Left hindlimb (tissue), 1 donor: ENCODE measurements around the gene TBX3.

Experiments
- DNase-seq: peaks from one replicate; pipeline ENCODE4 v3.0.0-alpha.2; 2018

The TBX3 gene

GRCh38 chr12:114682106-114682784 is 1.7 kb downstream of the TBX3 start:
- no peak for DNase-seq

GRCh38 chr12:114681116-114681871 is 2.7 kb downstream of the TBX3 start:
- no peak for DNase-seq

GRCh38 chr12:114680604-114681069 is 3.3 kb downstream of the TBX3 start:
- no peak for DNase-seq

GRCh38 chr12:114679942-114680341 is 4.0 kb downstream of the TBX3 start:
- DNase-seq, result no peak

GRCh38 chr12:114679452-114679875 is 4.5 kb downstream of the TBX3 start:
- DNase-seq, result no peak

GRCh38 chr12:114678718-114679117 is 5.3 kb downstream of the TBX3 start:
- no peak for DNase-seq

- no peak for DNase-seq
These were observed 5.9 kb downstream of the TBX3 start for GRCh38 chr12:114678028-114678427.

- DNase-seq, result no peak
These were observed 7.7 kb downstream of the TBX3 start for GRCh38 chr12:114676142-114676741.

- peak; percentile 29 for DNase-seq
These were observed 9.5 kb downstream of the TBX3 start for GRCh38 chr12:114674251-114675047.

- DNase-seq, result no peak
These were observed 10.1 kb downstream of the TBX3 start for GRCh38 chr12:114673901-114674250.

GRCh38 chr12:114673169-114673833 is 10.7 kb downstream of the TBX3 start:
- DNase-seq, result peak; percentile 23

- DNase-seq, result no peak
These were observed 11.2 kb downstream of the TBX3 start for GRCh38 chr12:114672817-114673168.

- no peak for DNase-seq
These were observed 12.2 kb downstream of the TBX3 start for GRCh38 chr12:114671443-114672411.

- no peak for DNase-seq
These were observed 12.9 kb downstream of the TBX3 start for GRCh38 chr12:114671066-114671442.

- no peak for DNase-seq
These were observed 13.5 kb downstream of the TBX3 start for GRCh38 chr12:114670291-114670980.

- DNase-seq, result no peak
These were observed 14.3 kb downstream of the TBX3 start for GRCh38 chr12:114669401-114670290.

- DNase-seq, result no peak
These were observed 15.1 kb downstream of the TBX3 start for GRCh38 chr12:114668886-114669288.

- peak; percentile 81 for DNase-seq
These were observed 15.7 kb downstream of the TBX3 start for GRCh38 chr12:114668151-114668885.

GRCh38 chr12:114667669-114668150 is 16.3 kb downstream of the TBX3 start:
- DNase-seq, result no peak
